GM19467 (cell line): ENCODE results near the gene TTLL3.
"Not testable (repeated sequence)": the region's sequence is repeated elsewhere in the genome, so short reads cannot be mapped to it uniquely, and the experiment has no call there.

ENCODE experiments used
- ATAC-seq: cut with Tn5 transposase; IDR thresholded peaks from one replicate; pipeline ENCODE4 v1.9.1; 2021; ENCODE audit warnings: mild to moderate bottlenecking, moderate library complexity; ENCODE audit not compliant: unreplicated experiment

The TTLL3 gene, protein sequence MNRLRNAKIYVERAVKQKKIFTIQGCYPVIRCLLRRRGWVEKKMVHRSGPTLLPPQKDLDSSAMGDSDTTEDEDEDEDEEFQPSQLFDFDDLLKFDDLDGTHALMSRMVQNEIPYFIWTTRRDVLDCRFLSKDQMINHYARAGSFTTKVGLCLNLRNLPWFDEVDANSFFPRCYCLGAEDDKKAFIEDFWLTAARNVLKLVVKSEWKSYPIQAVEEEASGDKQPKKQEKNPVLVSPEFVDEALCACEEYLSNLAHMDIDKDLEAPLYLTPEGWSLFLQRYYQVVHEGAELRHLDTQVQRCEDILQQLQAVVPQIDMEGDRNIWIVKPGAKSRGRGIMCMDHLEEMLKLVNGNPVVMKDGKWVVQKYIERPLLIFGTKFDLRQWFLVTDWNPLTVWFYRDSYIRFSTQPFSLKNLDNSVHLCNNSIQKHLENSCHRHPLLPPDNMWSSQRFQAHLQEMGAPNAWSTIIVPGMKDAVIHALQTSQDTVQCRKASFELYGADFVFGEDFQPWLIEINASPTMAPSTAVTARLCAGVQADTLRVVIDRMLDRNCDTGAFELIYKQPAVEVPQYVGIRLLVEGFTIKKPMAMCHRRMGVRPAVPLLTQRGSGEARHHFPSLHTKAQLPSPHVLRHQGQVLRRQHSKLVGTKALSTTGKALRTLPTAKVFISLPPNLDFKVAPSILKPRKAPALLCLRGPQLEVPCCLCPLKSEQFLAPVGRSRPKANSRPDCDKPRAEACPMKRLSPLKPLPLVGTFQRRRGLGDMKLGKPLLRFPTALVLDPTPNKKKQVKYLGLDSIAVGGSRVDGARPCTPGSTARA

DNA sequence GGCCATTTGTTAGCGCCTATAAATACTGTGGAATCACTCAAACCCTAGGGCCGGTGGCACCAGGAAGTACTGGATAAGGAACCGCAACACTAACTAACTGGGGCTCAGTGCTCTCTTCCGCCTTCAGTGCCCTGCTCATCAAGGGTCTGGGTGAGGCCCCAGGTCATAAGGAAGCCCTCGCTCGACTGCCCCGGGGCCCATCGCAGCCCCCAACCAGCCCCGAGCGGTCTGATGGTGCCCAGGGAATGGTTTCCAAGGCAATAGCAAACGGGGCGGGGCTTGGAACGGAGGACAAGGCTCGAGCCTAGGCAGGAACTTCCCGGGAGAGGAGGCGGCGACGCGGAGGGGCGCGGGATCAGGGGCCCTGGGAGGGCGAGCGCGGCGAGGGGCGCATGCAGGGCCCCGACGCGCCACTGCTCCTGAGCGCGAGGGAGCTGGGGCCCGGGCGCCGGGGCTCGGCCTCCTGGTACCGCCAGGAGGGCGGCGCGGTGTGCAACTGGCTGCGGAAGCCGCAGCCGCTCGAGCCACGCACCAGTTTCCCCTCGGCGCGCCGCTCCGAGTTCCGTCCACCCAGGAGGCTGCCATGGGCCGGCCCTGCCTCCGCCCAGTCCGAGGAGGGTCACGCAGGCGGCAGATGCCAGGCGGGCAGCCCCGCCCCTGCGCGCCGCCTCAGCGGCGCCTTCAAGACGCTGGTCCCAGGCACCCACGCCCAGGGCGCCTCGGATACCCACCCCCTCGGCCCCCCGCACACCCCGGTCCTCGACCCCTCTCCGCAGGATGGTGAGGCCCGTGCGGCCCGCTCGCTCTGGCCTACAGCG is at the start of gene TTLL3:
Gene TTLL3 (plus strand): TSS at position 648 of the 818 bp plus-strand sequence. CDS start 400 bp downstream, outside the sequence.
- ATAC-seq, result peak; percentile 48

DNA sequence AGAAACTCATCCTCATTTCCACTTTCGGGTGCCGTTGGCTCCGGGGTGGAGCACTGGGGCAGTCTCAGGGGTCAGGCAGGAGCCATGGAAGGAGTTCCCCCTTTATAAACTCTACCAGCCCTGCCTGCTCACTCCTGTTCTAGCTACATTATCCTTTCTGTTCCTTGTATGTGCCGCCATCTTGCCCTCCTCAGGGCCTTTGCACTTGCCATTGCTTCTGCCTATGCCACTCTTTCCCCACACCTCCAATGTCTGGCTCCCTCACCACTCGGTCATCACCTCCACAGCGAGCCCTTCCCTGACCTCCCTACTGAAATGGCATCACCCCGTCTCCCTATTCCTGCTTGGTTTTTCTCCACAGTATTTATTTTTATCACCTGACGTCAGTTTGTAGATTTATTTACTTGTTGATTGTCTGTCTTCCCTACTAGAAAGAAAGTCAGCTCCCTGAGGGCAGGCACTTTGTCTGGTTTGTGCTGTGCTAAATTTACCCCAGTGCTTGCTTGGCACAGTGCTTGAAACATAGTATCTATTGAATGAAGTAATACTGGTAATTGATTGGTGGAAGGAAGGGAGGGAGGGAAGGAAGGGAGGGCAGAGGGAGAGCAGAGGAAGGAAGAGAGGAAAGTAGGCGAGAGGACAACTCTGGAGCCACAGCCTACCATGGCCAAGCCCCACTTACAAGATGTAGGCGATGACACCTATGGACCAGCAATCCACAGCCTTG is 49.1 kb upstream of the TTLL3 start:
- no peak for ATAC-seq

DNA sequence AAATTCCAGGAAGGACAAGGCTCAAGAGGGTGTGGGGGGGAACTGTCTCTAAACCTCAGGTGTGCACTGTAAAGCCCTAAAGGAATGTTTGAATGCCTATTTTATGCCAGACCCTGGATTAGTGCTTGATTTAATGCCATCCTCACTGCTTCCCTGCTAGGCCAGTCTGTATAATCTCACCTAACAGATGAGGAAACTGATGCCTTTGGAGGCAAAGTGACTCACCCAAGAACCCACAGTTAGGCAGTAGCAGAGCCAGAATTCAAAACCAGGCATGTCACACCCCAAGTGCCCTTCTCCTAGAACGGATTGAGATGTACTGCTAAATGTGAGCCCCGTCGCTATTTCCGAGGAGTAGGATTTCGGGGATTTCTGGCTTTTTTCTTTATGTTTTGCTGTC is 48.1 kb upstream of the TTLL3 start:
- no peak for ATAC-seq

DNA sequence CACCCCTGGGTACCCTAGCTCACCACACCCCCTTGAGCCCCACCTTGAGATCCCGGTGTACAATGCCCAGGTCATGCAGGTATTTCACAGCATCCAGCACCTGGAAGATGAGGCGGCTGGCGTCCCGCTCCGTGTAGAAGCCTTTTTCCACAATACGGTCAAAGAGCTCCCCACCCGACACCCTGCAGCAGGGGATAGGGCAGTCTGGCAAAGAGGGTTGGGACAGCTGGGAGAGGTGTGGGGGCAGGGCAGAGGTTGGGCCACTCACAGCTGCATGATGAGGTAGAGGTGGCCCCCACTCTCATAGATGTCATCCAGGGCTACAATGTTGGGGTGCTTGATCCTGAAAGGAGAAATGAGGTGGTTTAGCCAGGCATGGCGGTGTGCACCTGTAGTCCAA is 47.2 kb upstream of the TTLL3 start:
- ATAC-seq, result no peak

DNA sequence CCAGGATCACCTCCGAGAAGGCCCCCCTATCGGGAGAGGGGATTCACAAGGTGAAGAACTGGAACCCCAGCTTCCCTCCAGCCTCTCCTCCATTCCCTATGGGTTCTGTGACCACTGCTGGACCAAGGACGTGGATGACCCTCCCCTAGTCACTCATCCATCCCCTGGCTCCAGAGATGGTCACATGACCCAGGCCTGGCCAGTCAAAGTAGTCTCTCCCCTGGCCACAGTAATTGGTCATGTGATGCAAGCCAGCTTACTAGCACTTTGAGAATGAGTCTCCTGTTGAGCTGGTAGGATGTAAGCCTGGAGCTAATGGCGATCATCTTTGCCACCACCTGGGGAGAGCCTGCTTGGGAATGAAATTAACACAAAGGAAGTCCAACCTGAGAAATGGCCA is 44.2 kb upstream of the TTLL3 start:
- no peak for ATAC-seq

DNA sequence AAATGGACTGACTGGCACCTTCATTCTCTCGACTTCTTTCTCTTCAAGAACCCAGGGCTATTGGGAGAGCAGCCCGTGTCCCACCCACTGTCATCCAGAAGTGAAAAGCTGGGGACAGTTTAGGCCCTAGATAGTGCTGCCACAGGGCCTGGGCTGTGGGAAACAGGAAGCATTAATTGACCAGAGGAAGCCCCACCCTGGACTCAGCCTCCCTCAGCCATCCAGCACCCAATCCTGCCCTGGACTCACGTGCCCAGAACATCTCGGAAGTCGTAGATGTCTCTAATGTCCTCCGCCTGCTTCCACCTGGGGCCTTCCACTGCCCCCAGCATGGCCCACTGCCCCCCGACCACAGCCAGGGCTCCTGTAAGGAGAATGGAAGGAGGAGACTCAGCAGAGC is 42.6 kb upstream of the TTLL3 start:
- ATAC-seq, result no peak

DNA sequence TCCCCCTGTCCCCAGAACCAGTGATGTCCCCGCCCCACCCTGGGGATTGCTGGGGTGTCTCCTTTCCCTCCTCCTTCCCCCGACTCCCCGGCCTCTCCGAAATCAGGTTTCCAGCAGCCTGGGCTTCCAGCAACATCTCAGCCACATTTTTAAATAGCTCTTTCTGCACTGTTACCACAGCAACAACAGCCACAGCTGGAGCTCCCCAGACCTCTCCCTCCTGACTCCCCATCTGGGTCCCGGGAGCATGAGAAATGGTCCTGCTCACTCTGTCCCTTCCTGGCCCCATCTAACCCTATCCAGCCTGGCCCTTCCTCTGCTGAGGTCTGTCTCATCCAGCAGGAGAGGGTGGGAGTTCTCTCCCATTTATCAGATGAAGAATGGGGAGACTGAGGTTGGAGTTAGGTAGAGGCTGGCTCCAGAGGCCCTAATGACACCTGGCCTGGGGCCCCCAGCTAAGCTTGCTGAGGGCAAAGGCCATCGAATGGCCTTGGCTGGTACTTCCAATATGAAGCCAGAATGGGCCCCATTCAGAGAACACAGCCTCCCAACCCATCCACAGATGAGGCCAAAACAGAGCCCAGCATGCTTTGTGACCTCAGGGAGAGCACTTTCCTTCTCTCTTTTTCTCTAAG is 41.8 kb upstream of the TTLL3 start:
- no peak for ATAC-seq

DNA sequence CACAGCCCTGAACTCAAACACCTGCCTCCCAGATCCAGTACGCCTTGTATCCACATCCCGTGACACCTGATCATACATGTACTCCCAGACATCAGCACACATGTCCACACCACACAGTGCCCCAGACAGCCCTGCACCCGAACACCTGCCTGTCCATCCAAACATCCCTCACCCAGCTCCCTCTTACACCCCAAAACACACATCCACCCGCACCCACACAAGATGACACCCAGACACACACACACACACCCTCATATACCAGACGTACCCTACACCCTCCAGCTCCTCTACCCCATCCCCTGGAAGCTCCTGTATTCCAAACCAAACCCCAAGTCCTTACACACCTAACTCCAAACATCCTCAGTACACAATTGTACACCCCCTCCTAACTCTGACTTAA is 41.0 kb upstream of the TTLL3 start:
- ATAC-seq, result no peak

DNA sequence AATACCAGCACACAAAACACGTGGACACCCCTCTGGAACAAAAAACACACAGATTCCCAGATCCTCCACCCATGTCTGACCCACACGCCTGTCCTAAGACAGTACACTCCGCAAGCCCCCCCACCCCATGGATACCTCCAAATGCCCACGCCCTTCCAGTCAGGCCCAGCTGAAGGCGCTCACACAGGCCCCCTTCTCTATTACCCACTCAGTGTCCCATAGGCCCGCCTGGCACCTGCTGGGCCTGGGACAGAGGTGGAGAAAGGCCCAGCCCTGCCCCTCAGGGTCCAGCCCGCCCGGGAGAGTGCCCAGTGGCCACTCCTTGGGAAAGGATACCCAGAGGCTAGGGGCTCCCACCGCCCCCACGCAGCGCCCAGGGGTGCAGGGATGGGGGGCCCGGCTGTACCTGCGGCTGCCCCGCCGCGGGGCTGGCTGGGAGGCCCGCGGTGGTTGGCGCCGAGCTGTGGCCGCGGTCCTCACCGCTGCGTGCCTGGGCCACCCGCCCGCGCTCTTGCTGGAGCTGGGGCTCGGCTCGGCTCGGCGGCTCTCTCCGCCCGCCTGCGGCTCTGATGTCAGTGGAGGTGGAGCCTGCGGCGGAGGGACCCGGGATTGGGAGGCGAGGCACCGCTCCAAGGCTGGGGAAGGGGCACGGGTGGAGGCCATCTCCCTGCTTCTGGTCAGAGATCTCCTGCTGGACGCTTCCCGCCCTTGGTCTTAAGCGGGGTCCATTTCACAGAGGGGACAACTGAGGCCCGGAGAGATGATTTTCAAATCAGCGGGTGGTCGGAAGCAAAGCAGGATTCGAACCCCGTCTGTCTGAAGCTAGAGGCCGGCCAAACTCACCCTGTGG is 40.4 kb upstream of the TTLL3 start, which contains the start of gene CAMK1:
Gene CAMK1 (minus strand): TSS at position 522 of the 850 bp plus-strand sequence. CDS start 2,198 bp downstream, outside the sequence.
- ATAC-seq, result peak; percentile 48

DNA sequence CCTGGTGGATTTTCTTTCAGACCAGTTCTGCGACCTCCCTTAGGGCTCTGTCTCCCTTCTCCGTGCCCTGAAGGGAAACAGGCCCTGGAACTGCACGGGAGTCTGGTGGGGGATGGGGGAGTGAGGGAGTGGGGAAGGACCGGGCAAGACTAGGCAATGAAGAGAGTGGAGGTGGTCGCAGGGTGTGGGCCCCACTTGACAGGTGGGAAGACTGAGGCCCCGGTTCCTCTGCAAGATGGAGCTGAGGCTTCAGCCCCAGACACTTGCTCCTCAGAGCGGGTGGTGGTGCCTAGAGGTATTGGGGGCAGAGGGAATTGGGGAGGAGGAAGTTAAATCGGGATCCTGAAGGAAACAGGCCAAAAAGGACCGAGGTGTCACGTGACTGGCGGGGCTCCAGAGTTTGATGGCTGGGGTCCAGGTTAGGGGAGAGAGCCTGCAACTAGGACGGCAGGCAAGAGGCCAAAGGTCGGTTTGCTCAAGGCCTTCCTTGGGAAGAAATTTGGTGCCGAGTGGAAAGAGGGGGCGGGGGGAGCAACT is 39.7 kb upstream of the TTLL3 start:
- ATAC-seq, result no peak

DNA sequence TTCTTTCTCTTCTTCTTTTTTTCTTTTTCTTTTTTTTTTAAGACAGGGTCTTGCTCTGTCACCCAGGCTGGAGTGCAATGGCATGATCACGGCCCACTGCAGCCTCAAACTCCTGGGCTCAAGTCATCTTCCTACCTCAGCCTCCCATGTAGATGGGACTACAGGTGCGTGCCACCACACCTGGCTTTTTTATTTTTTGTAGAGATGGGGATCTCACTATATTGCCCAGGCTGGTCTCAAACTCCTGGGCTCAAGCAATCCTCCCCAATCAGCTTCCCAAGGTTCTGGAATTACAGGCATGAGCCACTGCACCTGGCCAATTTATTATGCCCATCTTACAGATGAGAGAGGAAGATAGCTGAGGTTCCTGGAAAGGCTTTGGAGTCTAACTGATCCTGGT is 39.1 kb upstream of the TTLL3 start:
- not testable (repeated sequence) for ATAC-seq

DNA sequence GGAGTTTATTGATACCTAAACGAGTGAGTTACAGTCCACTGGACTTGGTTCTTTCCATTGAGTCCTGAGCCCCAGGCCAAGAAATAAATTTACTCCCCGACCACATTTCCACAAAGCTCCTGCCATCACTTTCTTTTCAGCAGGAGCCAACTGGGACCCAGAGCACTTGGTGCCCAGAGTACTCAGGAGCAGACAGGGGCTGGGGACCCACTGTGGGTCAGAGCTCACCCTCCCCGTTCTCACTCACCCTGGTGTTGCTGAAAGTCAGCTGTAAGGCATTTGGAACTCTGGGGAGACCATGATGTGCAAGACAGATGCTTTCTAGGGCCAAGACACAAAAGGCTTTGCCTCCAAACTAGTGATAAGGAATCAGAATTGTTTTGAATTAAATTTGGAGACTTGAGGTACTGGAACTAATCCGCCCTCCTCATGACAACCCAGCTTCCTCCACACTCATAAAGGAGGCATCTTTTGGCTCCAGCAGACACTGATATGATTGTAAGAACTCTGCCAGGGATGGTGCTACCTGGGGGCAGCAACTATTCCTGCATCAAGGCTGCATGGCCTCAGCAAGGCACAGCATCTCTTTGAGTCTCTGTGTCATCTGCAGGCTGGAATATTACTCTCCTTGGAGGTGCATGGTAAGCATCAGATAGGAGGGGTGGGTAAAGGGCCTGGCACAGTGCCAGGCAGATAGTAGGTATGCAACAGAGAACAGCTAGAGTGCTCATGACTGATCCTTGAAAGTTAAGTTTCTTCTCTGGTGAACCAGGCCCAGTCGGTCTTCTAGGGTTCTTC is 33.0 kb upstream of the TTLL3 start:
- ATAC-seq, result no peak

DNA sequence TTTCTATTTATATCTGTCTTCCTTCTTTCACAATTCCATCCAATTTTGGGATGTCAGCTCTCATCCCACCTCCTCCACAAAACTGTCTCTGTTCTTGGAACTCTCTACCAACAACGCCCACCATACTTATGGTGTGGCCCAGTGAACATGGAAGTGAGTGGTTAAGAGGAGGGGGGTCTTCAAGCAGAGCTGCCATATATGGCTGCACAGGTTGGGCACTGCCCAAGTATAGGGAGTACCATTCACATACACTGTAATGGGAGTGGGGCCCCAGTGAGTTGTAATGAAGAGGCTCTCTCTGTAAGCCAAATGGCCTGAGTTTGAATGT is 32.4 kb upstream of the TTLL3 start:
- ATAC-seq, result no peak

DNA sequence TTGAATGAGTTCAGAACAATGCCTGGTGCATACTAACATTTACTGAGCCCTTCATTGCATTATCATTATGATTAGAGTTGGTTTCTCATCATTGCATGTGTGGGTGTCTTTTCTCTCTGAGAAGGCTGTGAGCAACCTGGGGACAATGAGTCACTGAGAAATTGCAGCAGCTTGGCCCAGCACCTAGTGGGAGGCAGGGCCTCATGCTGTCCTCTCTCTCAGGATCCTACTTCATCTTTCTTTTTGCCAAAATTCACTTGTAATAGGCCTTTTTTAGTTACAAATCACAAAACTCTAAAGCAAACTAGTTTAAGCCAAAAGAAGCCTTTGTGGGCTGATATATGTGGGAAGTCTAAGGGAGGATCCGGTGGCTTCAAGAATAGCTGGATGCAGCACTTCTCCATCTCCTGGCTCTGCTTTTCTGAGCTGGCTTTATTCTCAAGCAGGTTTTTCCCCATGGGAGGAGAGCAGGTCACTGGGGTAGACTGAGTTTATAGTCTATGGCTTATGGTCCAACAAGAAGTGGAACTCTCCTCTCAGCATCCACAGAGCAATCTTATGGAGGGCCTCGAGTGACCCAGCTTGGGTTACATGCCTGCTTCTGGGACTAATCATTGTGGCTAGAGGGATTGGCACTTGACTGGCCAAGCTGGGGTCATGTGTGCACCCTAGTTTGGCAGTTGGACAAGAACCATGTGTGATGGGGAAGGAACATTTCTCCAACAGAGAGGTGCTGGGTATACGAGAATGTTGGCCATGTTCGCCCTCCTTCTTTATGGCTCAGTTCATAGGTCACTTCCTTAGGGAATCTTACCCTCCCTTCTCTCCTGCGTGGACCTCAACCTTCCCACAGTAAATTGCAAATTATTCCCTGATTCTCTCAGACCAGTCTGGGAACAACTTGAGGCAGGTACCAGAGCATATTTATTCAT is 31.7 kb upstream of the TTLL3 start:
- no peak for ATAC-seq

DNA sequence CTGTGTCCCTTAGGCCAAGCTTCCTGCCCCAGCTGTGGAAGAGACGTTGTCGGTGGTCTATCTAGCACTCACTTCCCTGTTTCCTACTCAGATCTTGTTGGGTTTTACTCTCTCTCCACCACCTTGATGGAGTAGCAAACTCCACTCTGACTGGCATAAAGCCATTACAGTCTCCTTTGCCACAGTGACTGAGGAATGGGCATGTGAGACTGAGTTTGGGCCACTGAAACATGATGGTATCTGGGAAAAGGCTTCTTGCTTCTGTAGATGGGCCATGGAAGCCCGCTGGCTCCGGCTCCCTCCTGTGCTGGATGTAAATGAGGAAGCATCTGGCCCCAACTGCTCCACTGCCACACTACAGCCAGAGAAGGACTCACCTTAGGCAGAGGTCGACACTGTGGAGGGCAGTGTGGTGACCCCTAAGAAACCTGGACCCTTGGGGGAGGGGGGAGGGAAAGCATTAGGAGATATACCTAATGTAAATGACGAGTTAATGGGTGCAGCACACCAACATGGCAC is 30.9 kb upstream of the TTLL3 start:
- no peak for ATAC-seq

DNA sequence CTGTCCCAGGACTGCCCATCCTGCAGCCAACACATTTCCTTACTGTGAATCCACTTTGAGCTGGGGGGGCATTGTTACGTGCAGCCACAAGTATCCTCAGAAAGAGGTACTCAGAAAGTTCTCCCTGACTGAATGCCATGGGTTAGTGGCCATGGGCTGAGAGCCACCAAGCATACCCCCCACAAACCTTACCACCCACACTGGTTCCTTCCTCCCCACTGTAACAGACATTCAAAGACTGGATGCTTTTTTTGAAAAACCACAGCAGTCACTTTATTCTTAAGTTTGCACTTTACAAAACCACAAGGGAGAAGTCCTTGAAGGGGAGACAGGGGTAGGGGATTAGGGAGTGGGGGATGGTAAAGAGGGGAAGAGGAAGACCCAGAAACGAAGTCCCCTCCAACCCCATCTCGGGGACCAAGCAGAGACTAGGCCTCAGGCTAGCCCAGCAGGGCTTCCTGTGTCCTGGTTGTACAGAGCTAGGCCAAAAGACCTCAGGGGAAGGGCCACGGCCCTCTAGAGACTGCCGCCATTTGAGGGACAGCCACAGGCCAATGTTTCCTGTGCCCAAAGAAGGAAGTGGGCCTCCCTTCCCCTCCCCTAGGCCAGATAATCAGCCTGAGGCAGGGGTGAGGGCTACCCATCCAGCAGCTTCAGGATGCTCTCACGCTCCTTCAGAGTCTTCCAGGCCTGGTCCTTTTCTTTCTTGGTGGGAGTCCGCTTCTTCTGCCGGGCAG is 30.2 kb upstream of the TTLL3 start:
- ATAC-seq, result peak; percentile 61
